Testis (tissue), 3 donors: ENCODE measurements around the gene METAP1D. TPM values are rescaled to one million over a fixed set of nuclear protein-coding genes. Genes with fewer than 3 reads are reported as not detected.

Source experiments
- DNase-seq: peaks from one replicate; pipeline ENCODE4 v3.0.0-alpha.2; 2019
- H3K27ac ChIP-seq, 2 donors: fragments of 200-600 bp; sonication (generic); one replicate each; pipeline ENCODE4 v1.5.1; 2019
- H3K27me3 ChIP-seq: fragments of 200-600 bp; sonication (generic); one replicate; pipeline ENCODE4 v1.5.1; 2019
- H3K36me3 ChIP-seq: fragments of 200-600 bp; sonication (generic); one replicate; pipeline ENCODE4 v1.5.1; 2017; ENCODE audit warnings: low read depth; ENCODE audit errors: missing control alignments
- H3K4me1 ChIP-seq: fragments of 200-600 bp; sonication (generic); one replicate; pipeline ENCODE4 v1.5.1; 2019
- H3K4me3 ChIP-seq, 2 donors: fragments of 200-600 bp; sonication (generic); one replicate each; pipeline ENCODE4 v1.5.1; 2017 to 2019
- H3K9me3 ChIP-seq: fragments of 200-600 bp; sonication (generic); one replicate; pipeline ENCODE4 v1.5.1; 2017
- CTCF ChIP-seq, 3 experiments: fragments of 450-650 bp in 2 of 3; fragments of 200-600 bp in 1 of 3; sonication (generic) in 1 of 3; IDR thresholded peaks; one replicate each; pipeline ENCODE4 v1.5.1; 2016 to 2019; ENCODE audit warnings: antibody characterized with exemption in 3 of 3, mild to moderate bottlenecking in 2 of 3, moderate library complexity in 1 of 3
- POLR2A ChIP-seq: fragments of 450-650 bp; IDR thresholded peaks from one replicate; pipeline ENCODE4 v1.6.1; 2017; ENCODE audit warnings: antibody characterized with exemption, mild to moderate bottlenecking, moderate library complexity
- WGBS, 2 donors: methylation state at CpG; one replicate each; pipeline ENCODE4 v1.1.5; 2018; 5-methylcytosine and 5-hydroxymethylcytosine counted together
- intact Hi-C: fragments of 100-400 bp; cut with DNase I; formaldehyde crosslinking; loops from one replicate; pipeline ENCODE4 v1.15.1; 2023; ENCODE audit warnings: low total_unique reads
- polyA plus RNA-seq: library from polyadenylated mRNA; stranded (reverse); fragments of 350-450 nt; fragmentation: Illumina TruSeq; extraction: RNeasy Lipid Tissue Mini Kit (QIAGEN cat#74804); gene quantifications from one replicate; pipeline ENCODE4 v1.2.3, GENCODE V29; 2014; ENCODE audit warnings: low read depth, low replicate concordance; ENCODE audit not compliant: insufficient read depth
- total RNA-seq, 2 donors: library from RNA; depleted of rRNA; stranded (reverse); fragments of >200 nt; gene quantifications; one replicate each; pipeline ENCODE4 v1.2.3, GENCODE V29; 2016

Gene METAP1D
- total and polyA plus RNA-seq, 3 donors from 2014 or later = 4.5 to 15.3 (median 13.6) TPM

DNA sequence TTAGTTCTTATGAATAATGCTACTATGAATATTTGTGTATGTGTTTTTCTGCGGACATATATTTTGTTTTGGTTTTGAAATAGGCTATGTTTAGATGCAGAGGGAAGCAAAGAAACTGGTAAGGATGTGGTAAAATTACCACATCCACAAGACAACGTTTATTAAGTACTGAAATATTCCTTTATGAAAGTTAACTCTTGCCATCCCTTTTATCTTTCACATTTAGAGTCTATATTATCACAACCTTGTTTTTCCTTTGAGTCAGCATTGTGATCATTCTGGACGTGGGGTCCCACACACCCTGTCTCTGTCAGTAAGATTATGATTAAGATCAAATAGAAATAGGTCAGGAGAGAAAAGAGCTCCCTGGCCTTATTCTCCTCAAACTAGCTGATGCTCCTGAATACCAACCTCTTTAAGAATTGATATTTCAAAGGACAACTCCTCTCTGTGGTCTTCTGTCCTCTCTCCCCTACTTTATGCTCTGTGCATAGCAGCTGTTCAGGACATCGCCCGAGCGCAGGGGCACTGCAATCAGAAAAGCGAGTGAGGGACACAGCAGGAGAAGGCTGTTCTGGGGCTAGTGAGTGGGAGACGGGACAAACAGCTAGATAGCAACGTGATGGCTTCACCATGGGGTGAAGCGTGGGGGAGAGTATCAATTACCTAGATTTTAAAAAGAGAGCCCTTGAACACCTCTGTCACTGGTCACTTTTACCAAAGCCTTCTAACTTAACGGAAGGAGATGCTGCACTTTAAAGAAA, 12.2 kb downstream of the METAP1D start:
- TF ChIP-seq CTCF (IDR thresholded peaks at IDR 0.05) (no peak), POLR2A (no peak)
- WGBS, 2 donors = 46 to 52% methylated on average over 11 of the region's 11 CpGs
- no peaks in the 10 kb centered on the region for H3K9me3 ChIP-seq
- no peak for DNase-seq
- H3K27me3 ChIP-seq = no peaks in the 10 kb centered on the region
- intact Hi-C loops = no loop called here
- H3K4me3 ChIP-seq = no peak overlapping the region
- peak overlapping the region in 1 of 2 donors; percentile 21 for H3K27ac ChIP-seq
- peaks cover 13% of the 10 kb centered on the region for H3K4me1 ChIP-seq
- no peaks in the 10 kb centered on the region for H3K36me3 ChIP-seq

DNA sequence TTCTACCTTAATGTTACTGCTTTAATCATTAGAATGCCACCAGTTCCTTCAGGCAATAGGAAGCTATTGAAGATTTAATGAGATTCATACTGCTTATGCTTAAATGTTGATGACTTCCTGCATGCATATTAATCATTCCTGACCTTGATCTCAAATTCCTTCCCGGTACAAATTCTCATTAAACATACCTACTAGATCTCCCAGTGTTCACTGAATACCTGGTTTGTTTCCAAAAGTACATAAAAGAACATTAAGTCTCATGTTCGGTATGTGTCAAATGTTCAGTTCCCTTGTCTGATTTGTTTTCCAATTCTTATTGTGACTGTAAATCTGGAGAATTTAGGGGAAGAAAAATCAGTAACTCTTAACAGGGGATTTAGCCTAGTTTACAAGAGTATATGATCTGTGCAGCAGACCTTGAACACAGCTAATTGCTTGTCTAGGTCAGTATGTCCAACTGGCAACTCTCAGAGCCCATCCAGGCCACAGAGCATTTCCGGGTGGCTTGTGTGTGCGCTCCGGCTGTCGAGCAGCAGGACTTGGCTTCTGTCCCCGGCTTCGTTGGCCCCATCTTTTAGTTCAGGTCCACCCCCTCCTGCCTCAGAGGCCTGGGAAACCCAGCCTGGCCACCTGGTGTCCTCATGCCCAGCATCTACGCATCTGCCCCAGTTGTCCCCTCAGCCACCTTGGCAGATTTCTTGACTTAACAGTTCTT, 13.1 kb downstream of the METAP1D start:
- Histone ChIP-seq H3K36me3 (no peaks in the 10 kb centered on the region), H3K4me3 (no peak overlapping the region), H3K9me3 (no peaks in the 10 kb centered on the region), H3K27ac (peak overlapping the region; percentile 50 to 60), H3K4me1 (peaks cover 13% of the 10 kb centered on the region), H3K27me3 (no peaks in the 10 kb centered on the region)
- TF ChIP-seq POLR2A = no peak
- no peak for TF ChIP-seq CTCF (IDR thresholded peaks at IDR 0.05)
- WGBS, 2 donors = 44 to 50% methylated on average over 9 of the region's 9 CpGs
- DNase-seq = peak; percentile 43
- intact Hi-C loops = no loop called here

GRCh38 chr2:172013396-172013795, 13.6 kb downstream of the METAP1D start:
- H3K27ac ChIP-seq = peak overlapping the region; percentile 50 to 60
- 62 to 75% methylated on average over 4 of the region's 4 CpGs for WGBS, 2 donors

DNA sequence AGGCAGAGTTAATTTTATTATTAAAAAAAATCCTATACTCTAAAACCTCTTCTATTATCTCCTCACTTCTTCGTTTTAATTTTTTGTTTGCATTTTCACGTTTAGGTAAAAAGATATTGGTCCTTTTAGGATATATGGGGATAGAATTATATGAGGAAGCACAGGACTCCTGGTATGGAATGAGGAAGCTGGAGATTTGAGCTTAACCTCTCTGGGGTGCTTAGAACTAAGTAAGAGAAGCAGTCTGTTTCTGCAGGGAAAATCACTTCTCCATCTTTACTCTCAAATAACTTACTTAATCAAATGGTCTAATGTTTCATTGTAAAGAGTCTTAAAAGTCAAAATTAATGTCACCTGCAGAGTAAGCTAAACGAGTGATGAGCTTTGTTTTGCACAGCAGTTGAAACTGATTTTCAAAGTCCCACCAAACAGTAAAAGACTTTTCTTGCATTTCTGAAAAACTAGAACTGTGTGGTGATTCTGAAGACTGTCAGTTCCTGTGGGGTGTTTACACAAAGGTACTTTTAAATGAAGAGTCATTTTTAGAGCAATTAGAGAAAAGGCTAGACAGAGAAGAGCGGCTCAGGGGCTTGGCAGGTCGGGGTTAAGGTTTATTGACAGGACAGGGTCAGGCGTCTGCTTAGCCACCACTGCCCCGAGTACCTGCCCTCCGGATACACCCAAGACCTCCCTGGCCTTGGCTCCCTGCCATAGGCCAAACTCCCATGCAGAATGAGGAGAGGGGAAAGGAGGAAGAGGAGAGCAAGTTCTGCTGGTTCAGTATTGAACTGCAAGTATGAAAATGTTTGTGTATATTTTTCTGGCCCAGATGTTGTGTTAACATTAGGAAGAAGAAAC, 21.6 kb downstream of the METAP1D start:
- Histone ChIP-seq H3K9me3 (no peaks in the 10 kb centered on the region), H3K36me3 (no peaks in the 10 kb centered on the region), H3K4me1 (peaks cover 9% of the 10 kb centered on the region), H3K27ac (no peak overlapping the region), H3K4me3 (no peak overlapping the region), H3K27me3 (no peaks in the 10 kb centered on the region)
- 31 to 32% methylated on average over 8 of the region's 8 CpGs for WGBS, 2 donors
- DNase-seq = no peak
- intact Hi-C loops = no loop called here
- TF ChIP-seq POLR2A = no peak
- TF ChIP-seq CTCF (IDR thresholded peaks at IDR 0.05) = no peak

More at GRCh38 chr2:172013396-172013795, 13.6 kb downstream of the METAP1D start:
- Histone ChIP-seq H3K27me3 (no peaks in the 10 kb centered on the region), H3K9me3 (no peaks in the 10 kb centered on the region), H3K4me1 (peaks cover 13% of the 10 kb centered on the region), H3K36me3 (no peaks in the 10 kb centered on the region), H3K4me3 (no peak overlapping the region)
- DNase-seq = no peak
- TF ChIP-seq CTCF (IDR thresholded peaks at IDR 0.05) (no peak), POLR2A (no peak)
- intact Hi-C loops = no loop called here
